CD14-positive monocyte (primary cell): ENCODE results near the gene KCNMA1. TPM values are rescaled to one million over a fixed set of nuclear protein-coding genes. Genes with fewer than 3 reads are reported as not detected.

Experiments
- DNase-seq, 3 donors: peaks; one replicate each; pipeline ENCODE4 v3.0.0-alpha.2; 2011 to 2022
- H2AFZ ChIP-seq: 2 replicates; pipeline ENCODE4 v1.6.0; 2012; ENCODE audit warnings: mild to moderate bottlenecking, low read depth, low read length, inconsistent platforms; ENCODE audit not compliant: insufficient read depth, poor library complexity, severe bottlenecking
- H3K27ac ChIP-seq, 2 donors: 1 replicate in 1 of 2; 2 replicates in 1 of 2; pipeline ENCODE4 v1.5.1; 2012 to 2013; ENCODE audit warnings: low read length in 2 of 2, control low read depth in 1 of 2, inconsistent platforms in 1 of 2, low read depth in 1 of 2, mild to moderate bottlenecking in 1 of 2
- H3K27me3 ChIP-seq, 2 donors: one replicate each; pipeline versions ENCODE4 v1.6.0 to v1.6.1; 2011 to 2013; ENCODE audit warnings: low read length in 2 of 2; ENCODE audit not compliant: control insufficient read depth in 2 of 2, insufficient read depth in 2 of 2
- H3K36me3 ChIP-seq, 2 donors: replicated peaks in 1 of 2; 1 replicate in 1 of 2; 2 replicates in 1 of 2; pipeline versions ENCODE4 v1.5.1 to v1.6.1; 2012 to 2013; ENCODE audit warnings: low read length in 2 of 2, control low read depth in 1 of 2, inconsistent platforms in 1 of 2, mild to moderate bottlenecking in 1 of 2; ENCODE audit not compliant: insufficient read depth in 2 of 2, control insufficient read depth in 1 of 2
- H3K4me1 ChIP-seq, 2 donors: 1 replicate in 1 of 2; 2 replicates in 1 of 2; pipeline versions ENCODE4 v1.5.1 to v1.6.1; 2012 to 2013; ENCODE audit warnings: low read length in 2 of 2, control low read depth in 1 of 2, inconsistent platforms in 1 of 2, mild to moderate bottlenecking in 1 of 2, moderate library complexity in 1 of 2; ENCODE audit not compliant: insufficient read depth in 2 of 2, control insufficient read depth in 1 of 2
- H3K4me2 ChIP-seq: replicated peaks from 2 replicates; pipeline ENCODE3; 2012; ENCODE audit warnings: low read length, moderate library complexity, mild to moderate bottlenecking; ENCODE audit not compliant: poor library complexity, severe bottlenecking; ENCODE audit errors: extremely low read depth
- H3K4me3 ChIP-seq, 3 experiments: fragments of 200-600 bp in 1 of 3; sonication (generic) in 1 of 3; replicated peaks in 1 of 3; 1 replicate in 2 of 3; 2 replicates in 1 of 3; pipeline ENCODE4 v1.5.1; 2011 to 2013; ENCODE audit warnings: low read length in 3 of 3, mild to moderate bottlenecking in 3 of 3, control low read depth in 2 of 3, low read depth in 2 of 3, inconsistent platforms in 1 of 3, moderate library complexity in 1 of 3
- H3K79me2 ChIP-seq: 2 replicates; pipeline ENCODE4 v1.6.0; 2012; ENCODE audit warnings: mild to moderate bottlenecking, control low read depth, inconsistent platforms, low read length, moderate library complexity; ENCODE audit not compliant: insufficient read depth
- H3K9ac ChIP-seq: 2 replicates; pipeline ENCODE4 v1.6.0; 2017; ENCODE audit warnings: low read length, mild to moderate bottlenecking; ENCODE audit not compliant: insufficient read depth, poor library complexity, severe bottlenecking
- H3K9me3 ChIP-seq, 2 donors: replicated peaks in 1 of 2; 1 replicate in 1 of 2; 2 replicates in 1 of 2; pipeline versions ENCODE4 v1.5.1 to v1.6.1; 2012 to 2013; ENCODE audit warnings: low read length in 2 of 2, control low read depth in 1 of 2; ENCODE audit not compliant: control insufficient read depth in 1 of 2, insufficient read depth in 1 of 2
- H4K20me1 ChIP-seq: 2 replicates; pipeline ENCODE4 v1.6.0; 2012; ENCODE audit warnings: mild to moderate bottlenecking, low read length, control low read depth, moderate library complexity; ENCODE audit not compliant: insufficient read depth
- H3K27ac Mint-ChIP-seq, 7 donors: one replicate each; pipeline ENCODE4 v1.8.0; 2020; ENCODE audit warnings: mild to moderate bottlenecking in 7 of 7, mixed read lengths in 7 of 7, moderate library complexity in 6 of 7, inconsistent platforms in 2 of 7
- H3K27me3 Mint-ChIP-seq, 3 donors: one replicate each; pipeline ENCODE4 v1.8.0; 2021 to 2022; ENCODE audit warnings: low read depth in 3 of 3, mild to moderate bottlenecking in 3 of 3, mixed read lengths in 3 of 3, moderate library complexity in 3 of 3, inconsistent platforms in 1 of 3
- H3K36me3 Mint-ChIP-seq, 2 donors: one replicate each; pipeline ENCODE4 v1.8.0; 2020; ENCODE audit warnings: mixed read lengths in 2 of 2, inconsistent platforms in 1 of 2, mild to moderate bottlenecking in 1 of 2
- H3K4me1 Mint-ChIP-seq: one replicate; pipeline ENCODE4 v1.8.0; 2020; ENCODE audit warnings: mild to moderate bottlenecking, mixed read lengths
- H3K4me3 Mint-ChIP-seq, 2 donors: one replicate each; pipeline ENCODE4 v1.8.0; 2020; ENCODE audit warnings: mild to moderate bottlenecking in 2 of 2, mixed read lengths in 2 of 2, moderate library complexity in 1 of 2
- H3K9me3 Mint-ChIP-seq, 7 donors: one replicate each; pipeline ENCODE4 v1.8.0; 2020 to 2022; ENCODE audit warnings: mixed read lengths in 7 of 7, mild to moderate bottlenecking in 6 of 7, moderate library complexity in 6 of 7, inconsistent platforms in 2 of 7
- WGBS: methylation state at CpG from one replicate; pipeline ENCODE4 v1.1.5; 2013; ENCODE audit warnings: missing lambda C conversion rate; ENCODE audit not compliant: insufficient coverage; 5-methylcytosine and 5-hydroxymethylcytosine counted together
- intact Hi-C, 2 donors: fragments of 100-400 bp; cut with micrococcal nuclease; formaldehyde crosslinking; loops; one replicate each; pipeline versions ENCODE4 v1.15.0 to v1.15.1; 2023
- polyA plus RNA-seq, 3 donors: library from polyadenylated mRNA; depleted of rRNA in 1 of 3; unstranded in 2 of 3; stranded (reverse) in 1 of 3; fragments of 300-500 nt in 2 of 3; fragments of >200 nt in 1 of 3; fragmentation: Illumina TruSeq in 2 of 3; gene quantifications; 1 replicate in 2 of 3; 2 replicates in 1 of 3; pipeline ENCODE4 v1.2.3, GENCODE V29; 2012 to 2021
- TF ChIP-seq, protein P1 (sequence below): fragments of 200-600 bp; IDR thresholded peaks from one replicate; pipeline ENCODE4 v1.8.0; 2022; ENCODE audit warnings: antibody characterized with exemption, mild to moderate bottlenecking

The KCNMA1 gene
- polyA plus RNA-seq, 3 donors: 0.11 to 1.0 TPM; not detected in 1

GRCh38 chr10:77075926-77076325 is 561.7 kb downstream of the KCNMA1 start:
- Histone ChIP-seq H3K9ac (no peak overlapping the region), H3K36me3 (no peaks in the 10 kb centered on the region), H3K79me2 (no peaks in the 10 kb centered on the region), H3K4me2 (no peak overlapping the region), H3K9me3 (no peaks in the 10 kb centered on the region), H3K4me3 (no peak overlapping the region), H3K4me1 (peaks cover 24 to 37% of the 10 kb centered on the region in 2 donors), H2AFZ (no peak overlapping the region), H4K20me1 (no peaks in the 10 kb centered on the region), H3K27me3 (no peaks in the 10 kb centered on the region), H3K27ac (no peak overlapping the region)
- Mint-ChIP-seq H3K4me3 (no peak overlapping the region), H3K27me3 (peaks cover 0 to 2% (median 0%) of the 10 kb centered on the region in 3 donors), H3K9me3 (peaks cover 0 to 6% (median 0%) of the 10 kb centered on the region in 7 donors), H3K4me1 (peaks cover 38% of the 10 kb centered on the region), H3K27ac (no peak overlapping the region), H3K36me3 (no peaks in the 10 kb centered on the region)
- DNase-seq: peak in 1 of 3 donors; percentile 6
- intact Hi-C loops: no loop called here
- WGBS: no CpG with 5 or more reads among the region's 2 CpGs
- TF ChIP-seq, protein P1, sequence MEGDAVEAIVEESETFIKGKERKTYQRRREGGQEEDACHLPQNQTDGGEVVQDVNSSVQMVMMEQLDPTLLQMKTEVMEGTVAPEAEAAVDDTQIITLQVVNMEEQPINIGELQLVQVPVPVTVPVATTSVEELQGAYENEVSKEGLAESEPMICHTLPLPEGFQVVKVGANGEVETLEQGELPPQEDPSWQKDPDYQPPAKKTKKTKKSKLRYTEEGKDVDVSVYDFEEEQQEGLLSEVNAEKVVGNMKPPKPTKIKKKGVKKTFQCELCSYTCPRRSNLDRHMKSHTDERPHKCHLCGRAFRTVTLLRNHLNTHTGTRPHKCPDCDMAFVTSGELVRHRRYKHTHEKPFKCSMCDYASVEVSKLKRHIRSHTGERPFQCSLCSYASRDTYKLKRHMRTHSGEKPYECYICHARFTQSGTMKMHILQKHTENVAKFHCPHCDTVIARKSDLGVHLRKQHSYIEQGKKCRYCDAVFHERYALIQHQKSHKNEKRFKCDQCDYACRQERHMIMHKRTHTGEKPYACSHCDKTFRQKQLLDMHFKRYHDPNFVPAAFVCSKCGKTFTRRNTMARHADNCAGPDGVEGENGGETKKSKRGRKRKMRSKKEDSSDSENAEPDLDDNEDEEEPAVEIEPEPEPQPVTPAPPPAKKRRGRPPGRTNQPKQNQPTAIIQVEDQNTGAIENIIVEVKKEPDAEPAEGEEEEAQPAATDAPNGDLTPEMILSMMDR: no peak

DNA sequence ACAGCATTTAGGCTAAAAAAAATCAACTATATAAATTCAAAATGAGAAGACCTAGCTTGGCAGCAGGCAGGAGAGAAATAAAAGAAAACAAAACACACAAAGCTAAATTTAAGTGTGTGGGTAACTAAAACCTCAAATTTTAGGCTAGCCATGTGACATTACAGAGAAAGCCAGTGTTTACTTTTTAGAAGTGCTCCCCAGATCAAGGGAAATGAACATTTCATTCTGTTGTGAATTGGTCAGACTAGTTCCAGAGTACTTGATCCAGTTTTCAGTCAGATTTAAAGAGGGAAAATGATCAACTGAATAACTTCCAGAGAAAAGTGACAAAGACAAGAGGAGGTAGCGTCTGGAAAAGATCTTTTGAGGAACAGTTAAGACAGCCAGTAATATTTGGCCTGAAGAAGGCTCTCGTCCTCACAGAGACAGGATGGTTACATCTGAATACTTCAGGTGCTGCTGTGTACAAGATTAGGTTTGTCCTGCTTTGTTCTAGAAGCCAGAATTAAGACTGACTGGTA is 563.4 kb downstream of the KCNMA1 start:
- intact Hi-C loops: no loop called here
- Histone ChIP-seq H3K4me2 (no peak overlapping the region), H3K27ac (no peak overlapping the region), H2AFZ (no peak overlapping the region), H3K27me3 (no peaks in the 10 kb centered on the region), H3K36me3 (no peaks in the 10 kb centered on the region), H3K79me2 (no peaks in the 10 kb centered on the region), H3K4me1 (peaks cover 8 to 19% of the 10 kb centered on the region in 2 donors), H4K20me1 (no peaks in the 10 kb centered on the region), H3K9ac (no peak overlapping the region), H3K4me3 (no peak overlapping the region), H3K9me3 (no peaks in the 10 kb centered on the region)
- Mint-ChIP-seq H3K9me3 (peaks cover 0 to 3% (median 0%) of the 10 kb centered on the region in 7 donors), H3K27me3 (peaks cover 0 to 2% (median 0%) of the 10 kb centered on the region in 3 donors), H3K27ac (no peak overlapping the region), H3K4me1 (peaks cover 20% of the 10 kb centered on the region), H3K36me3 (no peaks in the 10 kb centered on the region), H3K4me3 (no peak overlapping the region)
- no peak for DNase-seq
- 93% methylated on average over 2 of the region's 2 CpGs for WGBS
- TF ChIP-seq, protein P1: no peak
